Measurements from ENCODE around the gene TSPAN18. TPM values are rescaled to one million over a fixed set of nuclear protein-coding genes. Genes with fewer than 3 reads are reported as not detected.
A peak's percentile ranks its signal among the peaks of the same experiment; 100 is the strongest.

Gene TSPAN18
- total RNA-seq, 4 donors from 2014 or later: 2.6 to 28.9 (median 4.9) TPM

DNA sequence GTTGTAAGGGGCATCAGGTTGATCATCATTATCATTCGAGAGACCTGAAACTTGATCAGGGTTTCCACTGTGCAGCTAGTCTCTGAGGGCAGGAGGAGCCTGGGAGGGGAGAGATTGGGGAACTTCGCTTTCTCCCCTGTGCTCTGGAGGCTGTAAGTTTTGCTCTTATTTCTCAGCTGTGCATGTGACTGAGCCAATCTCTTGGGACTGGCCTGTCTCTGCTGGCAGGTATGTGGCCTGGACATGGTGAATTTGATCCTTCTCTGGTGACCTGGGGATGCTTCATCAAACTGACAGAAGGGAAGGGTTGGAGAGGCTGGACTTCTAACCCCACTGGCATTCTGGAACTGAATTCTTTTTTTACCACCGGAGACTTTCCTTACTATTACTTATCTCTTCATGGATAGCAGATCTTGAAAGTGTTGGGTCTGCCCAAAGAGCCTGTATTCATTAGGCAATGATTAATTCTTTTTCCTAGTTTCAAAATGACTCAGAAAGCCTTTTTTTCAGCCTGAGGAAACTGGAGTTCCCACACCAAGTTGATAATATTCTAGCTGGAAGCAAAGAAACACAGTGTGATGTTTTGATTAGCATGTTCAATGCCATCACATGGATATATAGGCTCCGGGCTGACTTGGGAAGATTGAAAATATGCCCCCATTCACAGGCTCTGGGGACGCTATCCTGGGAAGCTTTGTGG is 36.5 kb downstream of the TSPAN18 start:
- no peak for DNase-seq

DNA sequence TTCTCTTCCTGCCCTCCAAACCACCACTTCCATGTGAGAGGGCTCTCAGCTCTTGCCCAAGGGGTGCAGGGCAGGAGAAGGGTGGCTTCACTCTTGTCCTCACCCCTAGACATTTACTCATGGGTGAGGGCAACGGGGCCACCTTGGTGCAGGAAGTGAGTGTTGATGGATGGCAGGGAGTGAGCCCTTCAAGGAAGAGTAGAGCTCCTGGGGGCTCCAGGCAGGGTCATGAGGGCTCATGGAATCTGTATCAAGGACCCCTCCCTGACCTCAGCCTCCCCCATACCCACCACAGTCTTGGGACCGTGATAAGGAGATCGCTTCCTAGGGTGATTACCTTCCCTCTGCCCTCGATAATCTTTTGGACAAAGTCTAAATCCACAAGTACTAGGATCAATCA is 37.8 kb downstream of the TSPAN18 start:
- Histone ChIP-seq H3K9me3 (no peaks in the 10 kb centered on the region), H3K4me3 (no peak overlapping the region), H3K27ac (peak overlapping the region in 3 of 4 donors; percentile 77 to 84 (median 83)), H3K36me3 (no peaks in the 10 kb centered on the region), H3K27me3 (no peaks in the 10 kb centered on the region), H3K4me1 (peaks cover 5 to 30% (median 24%) of the 10 kb centered on the region in 4 donors)
- TF ChIP-seq EP300 (IDR thresholded peaks at IDR 0.05; ENCODE audit: low read depth): no peak
- no peak for TF ChIP-seq POLR2A (IDR thresholded peaks at IDR 0.05)
- no peak for TF ChIP-seq POLR2AphosphoS5 (IDR thresholded peaks at IDR 0.05)
- WGBS, 2 donors (ENCODE audit: low coverage in 1 of 2): 93% methylated on average over 4 of the region's 4 CpGs; no CpG with 5 or more reads in 1 of the 2 donors
- intact Hi-C loops (cut with DNase I; ENCODE audit: low total_unique reads) (no loop called here), in situ Hi-C loops (cut with MboI; ENCODE audit: low pct_ligation_motif_present in 1 of 4, low pct_unique_long_range_greater_than_20kb in 1 of 4, low sequenced_read_pairs in 3 of 4) (no loop called here)
- DNase-seq: no peak

More for the DNA sequence above, 36.5 kb downstream of the TSPAN18 start:
- no peaks in the 10 kb centered on the region for H3K27me3 ChIP-seq
- H3K4me1 ChIP-seq: peaks cover 5 to 30% (median 24%) of the 10 kb centered on the region in 4 donors
- intact Hi-C loops (cut with DNase I; ENCODE audit: low total_unique reads) (no loop called here), in situ Hi-C loops (cut with MboI; ENCODE audit: low pct_ligation_motif_present in 1 of 4, low pct_unique_long_range_greater_than_20kb in 1 of 4, low sequenced_read_pairs in 3 of 4) (no loop called here)
- H3K9me3 ChIP-seq: no peaks in the 10 kb centered on the region
- no peaks in the 10 kb centered on the region for H3K36me3 ChIP-seq
- no peak overlapping the region for H3K4me3 ChIP-seq
- 78 to 100% methylated on average over 1 to 5 of the region's 5 CpGs for WGBS, 2 donors (ENCODE audit: low coverage in 1 of 2)
- peak overlapping the region; percentile 2 to 84 (median 52) for H3K27ac ChIP-seq
- TF ChIP-seq EP300 (IDR thresholded peaks at IDR 0.05; ENCODE audit: low read depth) (no peak), POLR2AphosphoS5 (IDR thresholded peaks at IDR 0.05) (no peak), POLR2A (IDR thresholded peaks at IDR 0.05) (no peak)
- TF ChIP-seq, protein P1, sequence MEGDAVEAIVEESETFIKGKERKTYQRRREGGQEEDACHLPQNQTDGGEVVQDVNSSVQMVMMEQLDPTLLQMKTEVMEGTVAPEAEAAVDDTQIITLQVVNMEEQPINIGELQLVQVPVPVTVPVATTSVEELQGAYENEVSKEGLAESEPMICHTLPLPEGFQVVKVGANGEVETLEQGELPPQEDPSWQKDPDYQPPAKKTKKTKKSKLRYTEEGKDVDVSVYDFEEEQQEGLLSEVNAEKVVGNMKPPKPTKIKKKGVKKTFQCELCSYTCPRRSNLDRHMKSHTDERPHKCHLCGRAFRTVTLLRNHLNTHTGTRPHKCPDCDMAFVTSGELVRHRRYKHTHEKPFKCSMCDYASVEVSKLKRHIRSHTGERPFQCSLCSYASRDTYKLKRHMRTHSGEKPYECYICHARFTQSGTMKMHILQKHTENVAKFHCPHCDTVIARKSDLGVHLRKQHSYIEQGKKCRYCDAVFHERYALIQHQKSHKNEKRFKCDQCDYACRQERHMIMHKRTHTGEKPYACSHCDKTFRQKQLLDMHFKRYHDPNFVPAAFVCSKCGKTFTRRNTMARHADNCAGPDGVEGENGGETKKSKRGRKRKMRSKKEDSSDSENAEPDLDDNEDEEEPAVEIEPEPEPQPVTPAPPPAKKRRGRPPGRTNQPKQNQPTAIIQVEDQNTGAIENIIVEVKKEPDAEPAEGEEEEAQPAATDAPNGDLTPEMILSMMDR (IDR thresholded peaks at IDR 0.05): no peak

DNA sequence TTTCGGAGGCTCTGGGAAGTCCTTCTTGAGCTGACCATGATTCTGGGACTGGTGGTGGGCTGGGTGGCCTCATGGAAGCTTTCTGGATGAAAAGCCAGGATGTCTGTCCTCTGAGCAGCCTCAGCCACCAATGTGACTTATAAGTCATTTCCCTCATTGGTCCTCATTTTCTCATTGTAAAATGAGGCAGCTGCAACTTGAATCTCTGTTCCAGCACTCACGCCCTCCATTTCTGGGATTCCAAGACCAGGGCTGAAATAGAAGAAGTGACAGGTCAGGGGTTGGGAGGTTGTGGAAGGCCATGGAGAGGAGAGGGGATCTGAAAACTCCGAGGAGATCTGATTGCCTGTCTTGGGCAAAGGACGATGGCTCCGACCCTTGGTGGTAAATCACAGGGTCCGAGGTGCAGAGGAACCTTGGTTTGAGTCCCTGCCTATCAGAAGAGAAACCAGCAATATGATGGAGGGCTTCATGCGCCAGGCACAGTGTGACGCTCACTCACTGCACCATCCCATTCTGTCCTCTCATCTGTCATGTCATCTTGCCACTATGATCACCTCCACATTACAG is 38.3 kb downstream of the TSPAN18 start:
- no peak overlapping the region for H3K4me3 ChIP-seq
- DNase-seq: no peak
- H3K4me1 ChIP-seq: peaks cover 5 to 34% (median 25%) of the 10 kb centered on the region in 4 donors
- no peaks in the 10 kb centered on the region for H3K9me3 ChIP-seq
- no peaks in the 10 kb centered on the region for H3K36me3 ChIP-seq
- intact Hi-C loops (cut with DNase I; ENCODE audit: low total_unique reads): no loop called here
- H3K27ac ChIP-seq: peak overlapping the region; percentile 74 to 84 (median 80)
- WGBS, 2 donors (ENCODE audit: low coverage in 1 of 2): 96 to 100% methylated on average over 1 to 8 of the region's 8 CpGs
- no peaks in the 10 kb centered on the region for H3K27me3 ChIP-seq
- TF ChIP-seq, protein P1 (IDR thresholded peaks at IDR 0.05): no peak
- TF ChIP-seq POLR2A (IDR thresholded peaks at IDR 0.05) (no peak), POLR2AphosphoS5 (IDR thresholded peaks at IDR 0.05) (no peak), EP300 (IDR thresholded peaks at IDR 0.05; ENCODE audit: low read depth) (no peak)
- in situ Hi-C loops (cut with MboI; ENCODE audit: low pct_ligation_motif_present in 1 of 4, low pct_unique_long_range_greater_than_20kb in 1 of 4, low sequenced_read_pairs in 3 of 4): no loop called here

DNA sequence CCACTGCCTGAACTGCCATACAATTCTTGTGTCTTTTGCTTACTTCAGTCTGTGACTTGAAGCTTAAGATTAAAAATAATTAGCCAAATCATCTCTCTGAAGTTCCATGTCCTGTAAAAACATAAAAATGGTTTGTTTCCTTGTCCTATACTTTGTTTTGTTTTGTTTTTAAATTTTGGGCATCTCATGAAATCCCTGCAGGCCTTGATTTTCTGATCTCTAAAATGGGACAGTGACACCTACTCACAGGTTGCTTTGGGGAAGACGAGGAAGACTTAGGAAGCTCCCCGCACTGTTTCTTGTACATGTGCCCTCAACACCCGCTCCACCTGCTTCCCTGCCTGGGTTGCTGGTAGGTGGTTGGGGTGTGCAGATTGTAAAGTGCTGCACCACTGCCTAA is 38.9 kb downstream of the TSPAN18 start:
- H3K4me3 ChIP-seq: no peak overlapping the region
- H3K27ac ChIP-seq: peak overlapping the region; percentile 74 to 84 (median 80)
- H3K36me3 ChIP-seq: no peaks in the 10 kb centered on the region
- TF ChIP-seq POLR2A (IDR thresholded peaks at IDR 0.05): no peak
- TF ChIP-seq, protein P1 (IDR thresholded peaks at IDR 0.05): no peak
- TF ChIP-seq EP300 (IDR thresholded peaks at IDR 0.05; ENCODE audit: low read depth): no peak
- no peak for TF ChIP-seq POLR2AphosphoS5 (IDR thresholded peaks at IDR 0.05)
- no peak for DNase-seq
- peaks cover 5 to 35% (median 22%) of the 10 kb centered on the region in 4 donors for H3K4me1 ChIP-seq
- no peaks in the 10 kb centered on the region for H3K27me3 ChIP-seq
- in situ Hi-C loops (cut with MboI; ENCODE audit: low pct_ligation_motif_present in 1 of 4, low pct_unique_long_range_greater_than_20kb in 1 of 4, low sequenced_read_pairs in 3 of 4): no loop called here
- H3K9me3 ChIP-seq: no peaks in the 10 kb centered on the region
- WGBS, 2 donors (ENCODE audit: low coverage in 1 of 2): 82 to 92% methylated on average over 2 to 3 of the region's 3 CpGs
- intact Hi-C loops (cut with DNase I; ENCODE audit: low total_unique reads): no loop called here

Measured in transverse colon (tissue), 4 donors.